ENCODE results near the gene SGTA.

SGTA gene

GRCh38 chr19:2759362-2759761 lies 23.7 kb downstream of the SGTA start:
- TF ChIP-seq CTCF (IDR thresholded peaks at IDR 0.05; ENCODE audit: low read depth, low read length) = no peak
- H3K4me3 ChIP-seq (ENCODE audit: low read depth, low read length) = no peak overlapping the region
- no peak for DNase-seq (ENCODE audit: low read depth, low spot score)
- in situ Hi-C loops (cut with HindIII; ENCODE audit: low sequenced_read_pairs) = no loop called here

- TF ChIP-seq CTCF (IDR thresholded peaks at IDR 0.05; ENCODE audit: low read depth, low read length) = no peak
- DNase-seq (ENCODE audit: low read depth, low spot score) = no peak
- no peak overlapping the region for H3K4me3 ChIP-seq (ENCODE audit: low read depth, low read length)
- in situ Hi-C loops (cut with HindIII; ENCODE audit: low sequenced_read_pairs) = no loop called here
Measured at GRCh38 chr19:2758601-2759313, 24.3 kb downstream of the SGTA start.

- TF ChIP-seq CTCF (IDR thresholded peaks at IDR 0.05; ENCODE audit: low read depth, low read length) = no peak
- DNase-seq (ENCODE audit: low read depth, low spot score) = no peak
- H3K4me3 ChIP-seq (ENCODE audit: low read depth, low read length) = no peak overlapping the region
- in situ Hi-C loops (cut with HindIII; ENCODE audit: low sequenced_read_pairs) = no loop called here
Measured at GRCh38 chr19:2756921-2757881, 25.9 kb downstream of the SGTA start.

- in situ Hi-C loops (cut with HindIII; ENCODE audit: low sequenced_read_pairs) = no loop called here
- DNase-seq (ENCODE audit: low read depth, low spot score) = no peak
- no peak overlapping the region for H3K4me3 ChIP-seq (ENCODE audit: low read depth, low read length)
- no peak for TF ChIP-seq CTCF (IDR thresholded peaks at IDR 0.05; ENCODE audit: low read depth, low read length)
Measured at GRCh38 chr19:2756477-2756876, 26.6 kb downstream of the SGTA start.

GRCh38 chr19:2755811-2756210 lies 27.3 kb downstream of the SGTA start:
- no peak overlapping the region for H3K4me3 ChIP-seq (ENCODE audit: low read depth, low read length)
- no peak for DNase-seq (ENCODE audit: low read depth, low spot score)
- no peak for TF ChIP-seq CTCF (IDR thresholded peaks at IDR 0.05; ENCODE audit: low read depth, low read length)
- in situ Hi-C loops (cut with HindIII; ENCODE audit: low sequenced_read_pairs) = no loop called here

- no peak for TF ChIP-seq CTCF (IDR thresholded peaks at IDR 0.05; ENCODE audit: low read depth, low read length)
- in situ Hi-C loops (cut with HindIII; ENCODE audit: low sequenced_read_pairs) = no loop called here
- no peak overlapping the region for H3K4me3 ChIP-seq (ENCODE audit: low read depth, low read length)
- no peak for DNase-seq (ENCODE audit: low read depth, low spot score)
Measured at GRCh38 chr19:2755448-2755705, 27.7 kb downstream of the SGTA start.

Measured in astrocyte of the spinal cord (primary cell).